GM19455 (cell line): ENCODE measurements around the gene CD151.

Experiments used
- ATAC-seq: cut with Tn5 transposase; IDR thresholded peaks from one replicate; pipeline ENCODE4 v1.9.1; 2021; ENCODE audit not compliant: unreplicated experiment

Gene CD151

DNA sequence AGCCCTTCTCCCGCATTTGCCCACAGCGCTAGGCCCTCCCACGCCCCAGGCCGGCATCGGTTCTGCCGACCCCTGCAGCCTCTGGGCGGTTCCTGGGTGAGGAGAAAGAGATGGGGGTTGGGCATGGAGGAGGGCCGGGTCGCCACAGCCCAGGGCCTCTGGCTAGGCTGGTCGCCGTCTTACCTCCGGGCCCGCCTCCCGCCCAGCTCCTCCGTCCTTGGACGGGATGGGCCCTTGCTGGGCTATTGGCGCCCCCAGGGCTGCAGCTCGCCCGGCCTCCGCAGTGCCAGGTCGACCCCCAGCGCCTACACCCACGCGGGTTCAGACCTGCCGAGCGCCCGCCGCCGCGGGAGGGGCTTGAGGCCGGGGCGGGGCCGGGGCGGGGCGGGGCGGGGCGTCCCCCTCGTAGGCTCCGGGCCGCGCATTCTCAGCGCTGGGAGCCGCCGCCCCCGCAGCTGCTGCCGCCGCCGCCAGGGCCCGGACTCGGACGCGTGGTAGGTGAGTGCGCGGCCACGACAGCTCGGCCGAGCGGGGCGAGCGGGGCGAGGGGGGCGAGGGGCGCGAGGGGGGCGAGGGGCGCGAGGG, at the start of gene CD151:
Gene CD151, plus strand, starts transcription at position 424 of the 585 bp plus-strand sequence. CDS start 3,118 bp downstream, outside the sequence.
- ATAC-seq = no peak

DNA sequence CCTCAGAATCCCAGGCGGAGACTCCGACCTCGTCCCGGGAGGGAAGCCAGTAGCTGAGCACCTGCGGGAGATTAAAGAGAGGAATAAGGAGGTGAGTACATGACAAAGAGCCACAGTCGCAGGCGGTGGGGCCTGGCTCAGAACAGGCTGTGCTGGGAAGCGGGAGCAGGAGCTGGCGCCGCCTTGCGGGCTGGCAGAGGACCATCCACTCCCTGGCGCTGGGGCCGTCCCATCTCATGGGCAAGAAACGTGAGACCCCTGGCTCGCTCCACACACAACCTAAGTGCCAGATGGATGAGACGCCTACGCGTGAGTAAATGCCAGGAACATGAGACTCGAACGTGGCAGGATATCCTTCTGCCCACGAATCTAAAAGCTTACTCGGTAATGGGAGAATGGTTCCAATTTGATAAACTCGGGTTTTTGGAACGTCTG, 49.2 kb upstream of the CD151 start:
- no peak for ATAC-seq

DNA sequence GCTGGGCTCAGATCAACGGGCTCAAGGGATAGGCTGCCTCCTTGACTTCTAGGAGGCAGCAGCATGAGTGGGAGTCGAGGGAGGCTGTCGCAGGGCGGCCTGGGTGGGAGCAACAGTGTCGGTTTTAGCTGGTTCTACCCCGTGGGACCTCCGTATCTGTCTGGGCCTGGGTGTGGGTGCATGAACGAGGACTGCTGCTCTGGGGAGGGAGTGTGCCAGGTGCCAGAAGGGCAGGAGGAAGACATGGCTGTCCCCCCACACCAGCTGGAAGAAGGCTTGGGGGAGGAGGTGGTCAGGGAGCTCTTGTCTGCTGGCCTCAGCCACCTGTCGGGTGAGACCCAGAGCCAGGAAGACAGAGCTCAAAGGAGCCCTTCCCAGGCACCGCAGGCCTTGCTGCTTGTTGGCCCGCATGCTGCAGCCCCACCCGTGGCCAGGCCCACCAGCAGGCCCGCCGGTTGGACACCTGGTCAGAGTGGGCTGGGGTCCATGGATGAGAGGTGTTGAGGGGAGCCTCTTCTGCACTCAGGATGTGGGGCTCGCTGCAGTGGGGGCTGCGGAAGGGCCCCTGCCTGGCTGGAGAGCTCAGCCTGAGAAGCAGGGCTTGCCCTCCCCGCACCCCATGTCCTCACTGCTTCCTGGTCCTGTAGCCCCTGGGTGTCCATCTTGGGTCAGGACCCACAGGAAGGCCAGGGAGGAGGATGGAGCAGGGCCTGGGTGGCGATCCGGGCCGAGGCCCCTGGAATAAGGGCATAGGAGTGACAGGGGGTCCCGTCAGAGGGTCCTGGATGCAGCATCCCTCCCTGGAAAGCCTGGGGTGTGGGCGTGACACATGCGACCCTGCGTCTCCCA, 46.3 kb upstream of the CD151 start:
- ATAC-seq = no peak

DNA sequence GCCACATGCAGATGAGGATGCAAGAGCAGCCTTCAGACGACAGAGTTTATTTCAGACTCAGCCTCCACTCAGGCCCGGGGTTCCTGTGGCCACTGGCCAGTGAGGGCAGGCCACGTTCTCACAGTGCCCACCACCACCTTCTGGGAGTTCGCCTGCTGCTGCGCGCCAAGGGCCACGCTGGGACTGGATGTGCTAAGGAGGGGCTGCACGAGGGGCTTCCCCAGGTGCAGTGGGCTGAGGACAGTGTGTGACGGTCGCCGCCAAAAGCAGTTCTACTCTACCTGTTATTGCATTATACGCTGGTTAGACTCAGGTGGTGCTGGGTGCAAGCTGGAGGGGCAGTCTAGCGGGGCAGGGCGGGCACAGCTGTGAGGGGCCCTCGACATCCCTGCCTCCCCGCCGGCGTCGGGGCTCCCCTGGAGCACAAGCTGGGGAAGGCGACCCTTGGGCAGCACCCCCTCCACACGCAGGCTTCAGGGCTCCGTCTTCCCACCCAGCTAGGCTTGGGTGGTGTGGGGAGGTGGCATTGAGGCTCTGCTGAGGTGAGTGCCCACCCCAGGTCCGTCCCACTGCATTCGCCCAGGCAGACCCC, 45.6 kb upstream of the CD151 start:
- ATAC-seq = no peak

DNA sequence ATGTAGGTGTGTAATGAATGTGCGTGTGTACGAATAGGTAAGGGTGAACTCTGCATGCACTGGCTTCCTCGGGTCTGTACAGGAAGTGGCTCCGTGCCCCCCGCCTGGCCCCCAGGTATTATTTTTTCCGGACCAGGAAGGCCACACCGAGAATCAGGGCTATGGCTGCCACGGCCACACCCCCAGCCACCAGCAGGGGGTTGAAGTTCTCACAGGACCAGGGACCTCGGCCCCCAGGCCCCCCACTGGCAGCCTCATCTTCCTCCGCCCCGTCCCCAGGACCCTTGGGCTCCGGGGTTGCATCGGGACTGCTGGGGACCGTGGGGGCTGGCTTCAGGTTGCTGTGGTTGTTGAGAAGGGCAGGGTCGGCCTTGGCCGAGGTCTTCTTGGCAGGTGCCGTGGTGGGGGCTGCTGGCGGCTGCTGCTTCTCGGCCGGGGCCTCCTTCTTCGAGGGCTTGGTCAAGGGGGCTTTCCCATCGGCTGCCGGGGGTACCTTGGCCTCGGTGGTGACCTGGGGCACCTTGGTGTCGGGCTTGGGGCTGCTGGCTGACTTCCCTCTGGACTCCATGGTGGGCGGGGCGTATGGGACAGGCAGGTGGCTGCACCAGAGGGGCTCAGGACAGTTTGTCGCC, 44.6 kb upstream of the CD151 start:
- no peak for ATAC-seq

DNA sequence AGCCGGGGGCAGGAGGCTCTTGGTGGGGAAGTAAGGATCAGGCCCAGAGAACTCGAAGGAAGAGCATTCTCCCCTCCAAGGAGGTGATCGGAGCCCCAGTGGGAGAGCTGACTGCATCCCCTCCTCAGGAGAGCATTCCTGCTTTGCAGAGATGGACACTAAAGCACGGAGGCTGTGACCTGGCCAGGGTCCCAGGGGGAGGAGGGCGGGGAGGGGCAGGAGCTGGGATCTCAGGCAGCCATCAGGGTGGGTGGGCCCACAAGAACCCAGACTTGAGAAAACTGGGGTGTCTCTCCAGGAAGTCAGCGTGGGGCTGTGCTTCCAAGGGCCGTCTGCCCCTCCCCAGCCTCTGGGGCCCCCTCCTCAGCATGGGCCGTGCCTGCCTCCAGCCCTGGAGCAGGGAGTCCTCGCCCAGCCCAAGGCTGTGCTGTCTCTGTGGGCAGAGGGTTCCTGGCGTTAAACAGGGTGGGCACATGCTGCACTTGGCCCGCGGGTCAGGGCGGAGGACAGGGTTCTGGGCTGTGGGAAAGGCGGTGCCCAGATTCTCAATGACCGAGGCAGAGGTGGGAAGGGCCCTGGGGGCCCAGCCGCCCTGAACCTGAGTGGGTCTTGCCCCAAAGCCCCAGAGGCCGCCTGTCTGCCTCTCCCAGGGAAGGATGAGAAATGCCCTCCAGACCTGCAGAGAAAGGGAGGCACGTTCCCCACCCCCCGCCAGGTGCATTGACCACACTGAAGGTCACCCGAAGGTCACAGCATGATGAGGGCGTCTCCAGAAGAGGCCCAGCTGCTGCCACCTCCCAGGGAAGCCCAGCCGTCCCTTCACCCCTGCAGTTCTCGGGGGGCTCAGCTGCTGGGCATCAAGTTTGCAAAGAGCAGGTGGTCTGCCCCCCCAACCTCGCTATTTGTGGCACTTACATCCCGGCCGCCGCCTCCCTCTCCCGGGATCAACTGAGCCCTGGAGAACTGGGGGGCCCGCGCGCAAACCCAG, 43.5 kb upstream of the CD151 start:
- no peak for ATAC-seq

DNA sequence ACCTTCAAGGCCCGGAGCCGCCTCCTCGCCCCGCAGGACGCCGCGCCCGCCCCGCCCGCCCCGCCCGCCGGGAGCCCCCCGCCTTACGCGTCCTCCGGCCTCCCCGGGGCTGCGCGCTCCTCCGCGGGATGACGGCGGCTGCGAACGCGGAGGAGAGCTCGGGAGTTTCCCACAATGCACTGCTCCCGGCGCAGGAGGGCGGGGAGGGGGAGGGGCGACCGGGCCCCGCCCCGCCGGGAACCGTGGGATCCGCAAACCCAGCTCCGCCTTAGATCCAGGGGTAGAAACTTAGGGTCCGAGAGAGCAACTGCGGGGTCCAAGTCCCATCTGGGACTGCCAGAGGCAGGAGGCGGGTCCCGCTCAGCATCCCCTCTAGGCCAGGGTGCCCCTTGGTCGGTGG, 42.8 kb upstream of the CD151 start, which contains the start of gene CEND1:
Gene CEND1, minus strand, starts transcription at position 148 of the 400 bp plus-strand sequence. CDS start 1,514 bp downstream, outside the sequence.
- ATAC-seq = no peak

DNA sequence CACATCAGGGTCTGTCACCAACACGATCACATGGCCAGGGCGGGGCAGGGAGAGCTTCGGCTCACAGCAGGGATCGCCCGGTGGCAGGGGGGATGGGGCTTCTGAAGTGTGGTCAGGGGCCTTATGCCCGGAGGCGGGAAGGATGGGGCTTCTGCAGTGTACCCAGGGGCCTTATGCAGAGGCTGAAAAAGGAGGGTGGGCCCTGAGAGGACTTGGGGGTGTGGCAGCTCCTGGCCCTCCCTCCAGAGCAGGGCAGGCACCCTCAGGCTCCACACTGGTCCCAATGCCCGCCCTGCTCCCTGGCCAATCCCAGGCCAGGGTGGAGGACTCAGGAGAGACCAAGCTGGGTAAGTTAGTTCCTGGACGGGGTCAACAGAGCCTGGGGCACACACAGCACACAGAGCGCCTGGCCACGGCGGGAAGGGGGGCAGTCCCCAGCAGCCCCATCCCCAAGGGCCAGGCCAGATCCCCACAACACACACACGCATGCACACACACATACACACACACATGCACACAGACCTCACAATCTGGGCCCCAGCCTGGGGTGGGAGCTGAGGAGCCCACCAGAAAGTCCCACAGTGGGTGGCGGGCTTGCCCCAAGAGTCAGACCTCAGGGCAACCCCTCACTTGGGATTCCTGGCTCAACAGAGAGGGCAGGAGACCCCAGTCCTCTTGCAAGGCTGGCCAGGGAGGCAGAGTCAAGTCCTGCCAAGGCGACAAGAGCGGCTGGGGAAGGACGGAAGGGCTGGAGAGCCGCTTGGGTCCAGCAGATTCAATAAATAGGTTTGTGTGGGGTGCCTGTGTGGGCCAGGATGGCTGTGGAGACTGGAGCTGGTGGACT, 41.8 kb upstream of the CD151 start:
- ATAC-seq = no peak

DNA sequence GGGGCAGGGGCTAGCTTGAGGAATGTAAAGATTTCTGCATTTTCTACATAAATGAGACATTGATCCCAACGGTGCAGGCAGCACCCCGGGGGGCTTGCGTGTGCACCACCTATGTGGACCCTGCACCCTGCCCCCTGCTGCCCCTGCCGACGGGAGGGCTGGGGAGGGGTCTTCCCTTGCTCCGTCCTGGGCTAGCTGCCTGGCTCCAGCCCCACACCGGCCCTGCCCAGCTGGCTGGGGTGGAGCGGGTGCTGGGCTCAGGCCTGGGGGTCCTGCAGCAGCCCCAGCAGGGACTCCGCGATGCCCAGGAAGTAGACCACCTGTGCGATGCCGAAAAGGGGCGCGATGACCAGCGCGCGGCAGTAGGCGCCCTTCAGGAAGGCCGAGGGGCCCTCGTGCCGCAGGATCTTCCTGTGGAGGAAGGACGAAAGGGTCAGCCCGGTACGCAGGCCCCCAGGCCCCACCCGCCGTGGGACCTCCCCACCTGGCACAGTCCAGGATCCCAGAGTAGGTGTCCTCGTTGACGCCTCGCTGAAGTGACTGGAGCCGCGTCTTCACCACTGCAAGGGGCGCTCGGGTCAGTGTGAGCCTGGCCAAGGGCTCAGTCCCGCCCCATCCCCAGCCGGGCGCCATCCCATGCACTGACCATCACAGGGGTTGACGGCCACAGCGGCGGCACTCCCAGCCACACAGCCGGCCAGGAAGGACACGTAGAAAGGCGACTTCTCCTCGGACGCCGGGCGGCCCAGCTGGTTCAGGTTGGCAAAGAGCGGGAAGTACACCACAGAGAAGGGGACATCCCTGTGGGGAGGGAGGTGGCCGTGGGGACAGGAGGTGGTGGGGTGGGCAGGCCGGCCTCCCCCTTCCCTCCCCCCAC, 40.9 kb upstream of the CD151 start:
- ATAC-seq = no peak

DNA sequence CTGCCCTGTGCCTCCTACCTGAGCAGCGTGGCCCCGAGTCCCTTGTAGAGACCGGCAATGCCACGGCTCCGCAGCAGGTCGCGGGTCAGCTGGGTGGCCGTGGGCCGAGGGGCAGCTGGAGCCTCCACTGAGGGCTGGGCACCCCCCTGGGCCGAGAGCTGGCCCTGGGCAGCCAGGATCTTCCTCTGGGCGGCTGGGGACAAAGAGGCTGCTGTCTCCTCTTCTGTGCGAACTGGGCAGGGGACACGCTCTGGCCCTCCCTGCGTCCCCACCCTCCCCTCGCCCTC, 40.3 kb upstream of the CD151 start:
- no peak for ATAC-seq

DNA sequence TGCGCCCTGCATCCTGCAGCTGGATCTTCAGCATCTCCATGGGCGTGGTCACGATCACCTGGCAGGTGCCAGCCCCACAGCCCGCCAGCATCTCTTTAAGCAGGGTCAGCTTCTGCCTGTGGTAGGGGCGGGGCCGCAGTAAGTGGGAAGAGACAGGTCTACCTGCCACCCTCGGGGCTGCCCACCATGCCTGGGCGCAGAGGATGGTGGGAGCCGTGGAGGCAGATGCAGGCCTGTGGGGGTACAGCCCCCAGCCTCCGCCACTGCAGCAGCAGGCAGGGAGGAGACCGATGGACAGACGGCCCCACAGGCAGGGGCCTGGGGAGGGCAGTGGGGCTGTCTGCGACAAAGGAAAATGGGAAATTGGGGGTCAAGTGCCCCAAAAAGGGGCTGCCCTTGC, 39.9 kb upstream of the CD151 start:
- no peak for ATAC-seq

DNA sequence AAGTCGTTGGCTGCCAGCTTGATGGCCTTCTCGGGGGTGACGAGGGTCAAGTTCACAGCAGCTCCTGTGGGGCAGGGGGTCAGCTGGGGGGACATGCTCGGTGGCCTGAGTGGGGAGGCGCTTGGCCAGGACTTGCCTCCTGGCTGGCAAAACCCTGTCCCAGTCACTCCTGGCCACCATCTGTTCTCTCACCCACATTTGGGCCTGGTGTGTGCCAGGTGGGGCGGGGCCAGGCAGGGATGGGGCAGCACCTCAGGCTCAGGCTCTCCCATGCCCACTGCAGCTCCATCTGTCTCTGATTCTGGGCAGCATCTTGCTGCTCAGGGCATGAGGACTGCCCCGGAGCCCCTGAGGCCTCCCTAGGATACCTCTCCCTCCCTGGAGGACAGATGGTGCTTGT, 39.2 kb upstream of the CD151 start:
- no peak for ATAC-seq

DNA sequence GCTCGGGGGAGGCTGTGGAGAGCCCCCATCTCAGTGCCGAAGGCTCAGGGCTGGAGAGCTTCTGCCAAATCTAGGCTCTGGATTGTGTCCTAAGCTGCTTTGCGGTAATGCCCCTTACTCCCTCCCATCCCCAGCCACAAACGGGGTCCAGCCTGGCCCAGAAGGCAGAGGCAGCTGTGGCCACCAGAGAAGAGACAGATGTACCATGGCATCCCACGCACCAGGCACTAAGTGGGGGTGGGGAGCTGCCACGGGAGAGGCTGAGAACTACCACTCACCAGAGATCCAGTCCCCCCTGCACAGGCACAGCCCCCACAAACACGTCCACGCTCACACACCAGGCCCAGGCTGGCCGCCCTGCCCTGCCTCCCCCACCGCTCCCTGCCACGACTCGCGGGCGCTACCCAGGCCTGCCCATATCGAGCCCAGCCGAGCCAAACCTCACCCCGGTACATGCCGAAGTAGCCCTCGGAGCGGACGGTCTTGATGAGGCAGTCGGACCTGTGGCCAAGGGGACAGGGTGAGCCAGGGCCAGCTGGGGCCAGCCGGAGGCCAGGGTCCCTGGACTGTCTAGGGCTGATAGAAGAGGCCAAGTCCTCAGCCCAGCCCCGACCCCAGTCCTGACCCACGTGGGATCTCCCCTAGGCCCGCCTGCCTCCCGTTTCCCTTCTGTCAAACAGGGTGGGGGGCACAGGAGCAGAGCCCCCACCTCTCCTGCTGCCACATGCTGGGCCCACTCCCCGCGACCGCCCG, 38.6 kb upstream of the CD151 start:
- no peak for ATAC-seq

DNA sequence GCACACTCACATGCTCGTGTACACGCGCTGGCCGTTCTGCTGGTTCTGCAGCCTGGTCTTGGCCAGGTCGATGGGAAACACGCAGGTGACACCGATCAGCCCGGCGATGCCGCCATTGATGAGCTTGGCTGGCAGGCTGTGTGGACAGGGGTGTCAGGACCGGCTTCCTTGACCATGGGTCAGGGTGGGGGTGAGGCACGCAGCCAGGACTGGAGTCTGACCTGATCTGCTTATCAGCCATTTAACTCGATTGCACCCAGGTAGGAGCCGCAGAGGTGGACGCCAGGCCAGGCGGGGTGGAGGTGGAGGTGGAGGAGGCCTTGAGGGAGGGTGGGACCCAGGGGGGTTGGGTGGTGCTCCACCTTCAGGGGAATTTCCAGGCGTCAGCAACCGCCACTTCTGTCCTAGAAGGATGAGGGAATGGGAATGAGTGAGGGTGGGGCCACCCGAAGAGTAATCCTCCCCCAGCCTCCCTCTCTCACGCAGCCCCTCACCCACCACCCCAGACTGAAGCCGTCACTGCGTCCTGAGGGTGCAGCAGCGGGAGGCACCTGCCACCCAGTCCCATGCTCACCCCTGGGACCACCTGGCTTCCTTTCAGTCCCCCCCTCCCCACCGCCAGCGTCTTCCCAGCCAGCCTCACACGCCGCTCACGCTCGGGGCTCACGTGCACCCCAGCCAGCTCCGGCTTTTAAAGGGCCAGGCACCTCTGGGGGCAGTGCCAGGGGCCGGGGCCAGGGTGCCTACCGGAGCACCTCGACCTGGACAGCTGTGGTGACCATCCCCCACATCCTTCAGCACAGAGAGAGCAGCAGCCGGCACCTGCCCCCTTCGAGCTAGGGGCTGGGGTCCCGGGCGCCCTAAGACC, 37.8 kb upstream of the CD151 start:
- ATAC-seq = no peak

DNA sequence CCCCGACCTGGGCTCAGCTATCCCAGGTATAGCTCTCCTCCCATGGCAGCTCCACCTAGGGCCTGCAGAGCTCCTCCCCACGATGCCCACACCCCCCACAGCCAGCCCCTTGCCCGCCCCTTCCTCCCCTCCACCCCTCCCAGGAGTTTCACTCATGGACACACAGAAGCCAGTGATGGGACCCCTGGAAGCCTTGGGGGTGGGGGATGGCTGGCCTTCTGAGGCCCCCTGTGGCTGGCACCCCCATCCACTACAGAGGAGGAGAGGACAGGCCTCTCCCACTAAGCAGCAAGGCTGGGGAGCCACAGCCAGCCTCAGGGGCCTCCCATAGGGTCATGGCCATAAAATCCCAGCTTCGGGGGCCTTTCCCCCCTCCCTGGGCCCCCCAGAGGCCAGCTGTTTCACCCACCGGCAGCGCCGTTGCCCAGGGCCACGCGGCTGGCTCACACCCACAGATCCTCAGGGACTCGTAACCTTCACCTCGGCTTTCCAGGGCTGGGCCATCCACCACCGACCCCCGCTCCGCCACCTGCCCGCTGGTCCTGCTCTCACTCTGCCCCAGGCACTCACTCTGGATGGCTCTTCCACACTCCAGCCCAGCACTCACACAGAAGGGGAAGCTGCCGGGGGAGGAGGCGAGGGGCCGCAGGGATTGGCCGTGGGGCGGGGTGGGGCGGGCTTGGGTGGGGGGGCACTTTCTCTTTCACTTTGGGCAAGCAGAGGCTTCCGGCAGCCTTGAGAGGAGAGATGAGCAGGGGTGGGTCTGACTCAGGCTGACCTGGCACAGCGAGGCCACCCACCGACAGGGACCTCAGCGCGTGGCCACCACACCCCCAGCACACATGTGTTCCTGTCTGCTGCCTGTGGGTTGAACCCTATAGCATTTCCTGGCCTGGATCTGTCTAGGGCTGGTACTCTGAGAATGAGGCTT, 36.9 kb upstream of the CD151 start:
- ATAC-seq = no peak
